ENCODE measurements around the gene PCDHGC3. TPM values are rescaled to one million over a fixed set of nuclear protein-coding genes. Genes with fewer than 3 reads are reported as not detected.

The PCDHGC3 gene
- total and polyA plus RNA-seq, 2 of the 8 experiments (the other 6 are each of a cell fraction or from before 2014, with no cell fraction given), result 4.7 to 18.6 TPM

- TF ChIP-seq CHD7 (IDR thresholded peaks at IDR 0.05; ENCODE audit: insufficient replicate concordance, low read length) (no peak), CHD2 (IDR thresholded peaks at IDR 0.05; ENCODE audit: low read length) (no peak), RAD21 (IDR thresholded peaks at IDR 0.05 in 1 of 2, conservative IDR thresholded peaks at IDR 0.05 in 1 of 2; ENCODE audit: low read depth in 2 of 2, low read length in 2 of 2) (no peak), KDM1A (IDR thresholded peaks at IDR 0.05; ENCODE audit: borderline replicate concordance, low read length) (no peak), CHD1 (IDR thresholded peaks at IDR 0.05; ENCODE audit: low read depth, low read length) (no peak), BACH1 (IDR thresholded peaks at IDR 0.05; ENCODE audit: low read length) (no peak)
These were observed 41.8 kb upstream of the PCDHGC3 start (continued) for GRCh38 chr5:141434006-141434405.
